ENCODE results near the gene ZNF587.
"Not testable (repeated sequence)": the region's sequence is repeated elsewhere in the genome, so short reads cannot be mapped to it uniquely, and the experiment has no call there.

ZNF587 gene

DNA sequence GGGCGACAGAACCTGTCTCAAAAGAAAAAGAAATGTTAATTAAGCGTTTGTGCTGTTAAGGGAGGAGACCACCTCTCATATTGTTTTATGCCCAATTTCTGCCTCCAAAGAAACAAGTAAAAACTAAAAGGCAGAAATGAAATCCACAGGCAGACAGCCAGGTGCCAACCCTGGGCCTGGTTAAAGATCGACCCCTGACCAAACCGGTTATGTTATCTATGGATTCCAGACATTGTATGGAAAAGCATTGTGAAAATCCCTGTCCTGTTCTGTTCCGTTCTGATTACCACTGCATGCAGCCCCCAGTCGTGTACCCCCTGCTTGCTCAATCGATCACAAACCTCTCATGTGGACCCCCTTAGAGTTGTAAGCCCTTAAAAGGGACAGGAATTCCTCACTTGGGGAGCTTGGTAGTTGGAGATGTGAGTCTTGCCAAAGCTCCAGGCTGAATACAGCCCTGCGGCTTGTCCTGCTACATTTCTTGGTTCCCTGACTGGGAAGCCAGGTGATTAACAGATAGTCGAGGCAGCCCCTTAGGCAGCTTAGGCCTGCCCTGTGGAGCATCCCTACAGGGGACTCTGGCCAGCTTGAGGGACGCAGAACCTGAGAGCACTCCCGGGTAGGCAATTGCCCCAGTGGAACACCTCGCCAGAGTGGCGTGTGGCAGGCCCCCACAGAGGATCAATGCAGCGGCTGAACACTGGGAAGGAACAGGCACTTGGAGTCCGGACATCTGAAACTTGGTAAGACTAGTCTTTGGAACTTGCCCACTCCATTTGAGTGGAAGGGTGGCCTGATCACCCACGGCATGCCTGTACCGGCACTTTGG, 34.2 kb upstream of the ZNF587 start:
- H3K27me3 Mint-ChIP-seq, result no peaks in the 10 kb centered on the region
- H3K4me3 Mint-ChIP-seq, result peak overlapping the region; percentile 97
- peak overlapping the region; percentile 97 for H3K27ac Mint-ChIP-seq (ENCODE audit: low read depth)
- no peaks in the 10 kb centered on the region for H3K9me3 Mint-ChIP-seq
- DNase-seq (ENCODE audit: low spot score in 2 of 2) (no peak), ATAC-seq (replicated peaks; ENCODE audit: extremely low read depth, poor library complexity, severe bottlenecking) (no peak)
- peaks cover 28% of the 10 kb centered on the region for H3K36me3 Mint-ChIP-seq (ENCODE audit: insufficient read depth)
- peaks cover 56% of the 10 kb centered on the region for H3K4me1 Mint-ChIP-seq

DNA sequence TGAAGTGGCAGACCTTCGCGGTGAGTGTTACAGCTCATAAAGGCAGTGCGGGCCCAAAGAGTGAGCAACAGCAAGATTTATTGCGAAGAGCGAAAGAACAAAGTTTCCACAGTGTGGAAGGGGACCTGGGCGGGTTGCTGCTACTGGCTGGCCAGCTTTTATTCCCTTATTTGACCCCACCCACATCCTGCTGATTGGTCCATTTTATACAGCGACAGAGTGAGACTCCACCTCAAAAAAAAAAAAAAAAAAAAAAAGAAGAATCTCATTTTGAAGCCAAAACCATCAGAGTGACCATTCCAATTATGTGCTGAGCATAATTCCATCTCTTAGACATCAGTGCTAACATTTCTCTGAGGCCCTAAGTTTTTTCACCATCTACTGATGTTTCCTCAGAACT, 33.0 kb upstream of the ZNF587 start:
- no peaks in the 10 kb centered on the region for H3K9me3 Mint-ChIP-seq
- no peak overlapping the region for H3K4me3 Mint-ChIP-seq
- H3K4me1 Mint-ChIP-seq, result peaks cover 60% of the 10 kb centered on the region
- DNase-seq (ENCODE audit: low spot score in 2 of 2), result no peak
- no peak overlapping the region for H3K27ac Mint-ChIP-seq (ENCODE audit: low read depth)
- ATAC-seq (replicated peaks; ENCODE audit: extremely low read depth, poor library complexity, severe bottlenecking), result no peak
- peaks cover 28% of the 10 kb centered on the region for H3K36me3 Mint-ChIP-seq (ENCODE audit: insufficient read depth)
- H3K27me3 Mint-ChIP-seq, result no peaks in the 10 kb centered on the region

DNA sequence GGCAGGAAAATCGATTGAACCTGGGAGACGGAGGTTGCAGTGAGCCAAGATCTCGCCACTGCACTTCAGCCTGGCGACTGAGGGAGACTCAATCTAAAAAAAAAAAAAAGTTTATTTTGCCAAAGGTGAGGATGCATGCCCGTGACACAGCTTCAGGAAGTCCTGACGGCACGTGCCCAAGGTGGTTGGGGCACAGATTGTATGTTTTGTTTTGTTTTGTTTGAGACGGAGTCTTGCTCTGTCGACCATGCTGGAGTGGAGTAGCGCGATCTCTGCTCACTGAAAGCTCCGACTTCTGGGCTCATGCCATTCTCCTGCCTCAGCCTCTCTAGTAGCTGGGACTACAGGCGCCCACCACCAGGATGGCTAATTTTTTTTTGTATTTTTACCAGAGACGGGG, 31.7 kb upstream of the ZNF587 start:
- Mint-ChIP-seq H3K4me1 (peaks cover 57% of the 10 kb centered on the region), H3K9me3 (no peaks in the 10 kb centered on the region), H3K4me3 (peak overlapping the region; percentile 37), H3K36me3 (ENCODE audit: insufficient read depth) (peaks cover 25% of the 10 kb centered on the region), H3K27ac (ENCODE audit: low read depth) (no peak overlapping the region), H3K27me3 (no peaks in the 10 kb centered on the region)
- DNase-seq (ENCODE audit: low spot score in 2 of 2), result no peak
- no peak for ATAC-seq (replicated peaks; ENCODE audit: extremely low read depth, poor library complexity, severe bottlenecking)

DNA sequence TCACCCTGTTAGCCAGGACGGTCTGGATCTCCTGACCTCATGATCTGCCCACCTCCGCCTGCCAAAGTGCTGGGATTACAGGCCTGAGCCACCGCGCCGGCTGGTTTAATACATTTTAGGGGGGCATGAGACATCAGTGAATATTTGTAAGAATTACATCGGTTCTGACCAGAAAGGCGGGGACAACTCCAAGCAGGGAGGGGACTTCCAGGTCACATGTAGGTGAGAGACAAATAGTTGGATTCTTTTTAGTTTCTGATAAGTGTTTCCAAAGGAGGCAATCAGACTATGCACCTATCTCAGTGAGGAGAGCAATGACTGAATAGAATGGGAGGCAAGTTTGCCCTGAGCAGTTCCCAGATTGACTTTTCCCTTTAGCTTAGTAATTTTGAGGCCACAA, 31.3 kb upstream of the ZNF587 start:
- no peak overlapping the region for H3K27ac Mint-ChIP-seq (ENCODE audit: low read depth)

DNA sequence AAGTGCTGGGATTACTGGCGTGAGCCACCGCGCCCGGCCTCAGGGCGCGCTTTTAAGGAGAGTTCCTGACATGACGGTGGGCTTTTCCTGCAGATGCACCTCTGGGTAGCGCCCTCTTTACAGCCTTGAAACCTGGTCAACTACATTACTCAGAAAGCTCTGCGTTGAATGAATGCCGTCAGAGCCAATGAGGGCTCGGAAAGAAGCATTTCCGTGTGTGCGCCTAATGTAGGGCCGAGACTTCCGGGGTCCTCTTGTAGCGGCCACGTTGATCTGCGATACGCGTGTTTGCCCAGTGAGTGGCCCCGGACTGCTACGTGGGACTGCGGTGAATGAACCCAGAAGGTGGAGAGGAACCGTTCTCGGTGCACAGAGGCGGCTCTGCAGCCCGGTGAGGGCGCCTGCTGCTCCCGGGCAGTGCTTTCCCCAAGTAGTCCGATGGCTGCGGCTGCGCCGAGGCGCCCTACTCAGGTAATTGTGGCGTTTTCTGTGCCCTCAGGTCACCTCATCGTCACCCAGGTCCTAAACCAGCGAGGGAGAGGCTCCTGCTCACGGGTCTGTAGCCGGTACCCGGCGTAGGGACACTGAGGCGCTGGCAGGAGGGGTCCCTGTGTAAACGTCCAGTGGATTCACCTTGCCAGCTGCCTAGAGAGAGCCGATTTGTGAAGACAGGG, 30.0 kb upstream of the ZNF587 start:
- Mint-ChIP-seq H3K9me3 (no peaks in the 10 kb centered on the region), H3K4me3 (peak overlapping the region; percentile 96), H3K27ac (ENCODE audit: low read depth) (peak overlapping the region; percentile 94), H3K36me3 (ENCODE audit: insufficient read depth) (peaks cover 14% of the 10 kb centered on the region), H3K27me3 (no peaks in the 10 kb centered on the region), H3K4me1 (peaks cover 55% of the 10 kb centered on the region)
- DNase-seq (ENCODE audit: low spot score in 2 of 2) (peak; percentile 57 to 67), ATAC-seq (replicated peaks; ENCODE audit: extremely low read depth, poor library complexity, severe bottlenecking) (peak; percentile 89)

More for the DNA sequence above, 31.3 kb upstream of the ZNF587 start:
- Mint-ChIP-seq H3K4me3 (peak overlapping the region; percentile 37), H3K9me3 (no peaks in the 10 kb centered on the region), H3K4me1 (peaks cover 57% of the 10 kb centered on the region), H3K27me3 (no peaks in the 10 kb centered on the region), H3K36me3 (ENCODE audit: insufficient read depth) (peaks cover 22% of the 10 kb centered on the region)
- ATAC-seq (replicated peaks; ENCODE audit: extremely low read depth, poor library complexity, severe bottlenecking) (no peak), DNase-seq (ENCODE audit: low spot score in 2 of 2) (no peak)

DNA sequence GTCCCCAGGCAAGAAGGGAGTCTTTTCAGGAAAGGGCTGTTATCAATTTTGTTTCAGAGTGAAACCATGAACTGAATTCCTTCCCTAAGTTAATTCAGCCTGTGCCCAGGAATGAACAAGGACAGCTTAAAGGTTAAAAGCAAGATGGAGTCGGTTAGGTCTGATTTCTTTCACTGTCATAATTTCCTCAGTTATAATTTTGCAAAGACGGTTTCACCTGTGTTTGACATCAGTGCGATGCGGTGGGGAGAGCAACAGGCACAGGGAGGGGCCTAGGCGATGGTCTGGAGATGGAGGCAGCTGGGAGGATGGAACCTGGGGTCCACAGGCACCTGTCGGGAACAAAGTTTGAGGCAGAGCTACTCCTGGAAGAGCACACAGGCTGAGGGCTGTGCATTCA, 29.1 kb upstream of the ZNF587 start:
- Mint-ChIP-seq H3K36me3 (ENCODE audit: insufficient read depth) (peaks cover 14% of the 10 kb centered on the region), H3K4me3 (peak overlapping the region; percentile 96), H3K27me3 (no peaks in the 10 kb centered on the region), H3K4me1 (peaks cover 46% of the 10 kb centered on the region), H3K27ac (ENCODE audit: low read depth) (peak overlapping the region; percentile 94), H3K9me3 (no peaks in the 10 kb centered on the region)
- ATAC-seq (replicated peaks; ENCODE audit: extremely low read depth, poor library complexity, severe bottlenecking), result no peak
- DNase-seq (ENCODE audit: low spot score in 2 of 2), result no peak

DNA sequence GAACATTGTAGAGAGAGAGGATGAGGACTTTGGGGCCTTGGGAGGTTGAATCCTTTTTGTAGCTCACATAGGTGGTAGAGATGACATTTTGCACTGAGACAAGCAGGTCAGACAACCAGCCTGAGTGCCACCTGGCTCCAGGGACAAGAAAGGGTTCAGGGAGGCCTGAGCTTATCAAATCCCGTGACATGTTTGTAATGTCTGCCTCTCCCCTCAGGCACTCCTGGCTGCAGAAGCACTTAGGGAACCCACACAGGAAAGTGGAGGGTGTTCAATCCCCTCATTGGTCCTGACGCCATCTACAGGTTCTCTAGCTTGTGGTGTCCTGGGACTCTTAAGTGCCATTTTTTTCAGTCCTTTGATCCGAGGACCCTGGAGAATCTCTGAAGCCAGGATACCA, 28.6 kb upstream of the ZNF587 start:
- not testable (repeated sequence) for H3K9me3 Mint-ChIP-seq; DNase-seq (ENCODE audit: low spot score in 2 of 2); H3K27me3 Mint-ChIP-seq; ATAC-seq (replicated peaks; ENCODE audit: extremely low read depth, poor library complexity, severe bottlenecking); H3K27ac Mint-ChIP-seq (ENCODE audit: low read depth)
- Mint-ChIP-seq H3K4me3 (peak overlapping the region; percentile 96), H3K36me3 (ENCODE audit: insufficient read depth) (peaks cover 17% of the 10 kb centered on the region), H3K4me1 (peaks cover 46% of the 10 kb centered on the region)

DNA sequence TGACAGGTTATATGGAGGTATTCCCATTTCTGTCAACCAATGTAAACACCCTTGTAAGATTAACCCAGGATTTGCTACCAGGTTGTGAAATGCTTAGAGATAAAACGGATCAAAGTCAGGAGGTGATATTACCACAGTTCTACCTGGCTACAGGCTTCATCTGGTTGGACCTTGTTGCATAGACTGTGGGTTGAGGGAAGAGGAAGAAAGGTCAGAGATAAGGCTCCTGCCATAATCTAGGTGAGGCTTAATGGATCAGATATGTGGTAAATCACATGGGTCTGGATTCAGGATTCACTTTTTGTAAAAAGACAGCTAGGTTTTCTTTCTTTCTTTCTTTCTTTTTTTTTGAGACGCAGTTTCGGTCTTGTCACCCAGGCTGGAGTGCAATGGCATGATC, 28.2 kb upstream of the ZNF587 start:
- H3K4me1 Mint-ChIP-seq, result peaks cover 47% of the 10 kb centered on the region
- DNase-seq (ENCODE audit: low spot score in 2 of 2); ATAC-seq (replicated peaks; ENCODE audit: extremely low read depth, poor library complexity, severe bottlenecking); H3K9me3 Mint-ChIP-seq; H3K27ac Mint-ChIP-seq (ENCODE audit: low read depth); H3K27me3 Mint-ChIP-seq: not testable (repeated sequence)
- H3K4me3 Mint-ChIP-seq, result peak overlapping the region; percentile 96
- peaks cover 19% of the 10 kb centered on the region for H3K36me3 Mint-ChIP-seq (ENCODE audit: insufficient read depth)

DNA sequence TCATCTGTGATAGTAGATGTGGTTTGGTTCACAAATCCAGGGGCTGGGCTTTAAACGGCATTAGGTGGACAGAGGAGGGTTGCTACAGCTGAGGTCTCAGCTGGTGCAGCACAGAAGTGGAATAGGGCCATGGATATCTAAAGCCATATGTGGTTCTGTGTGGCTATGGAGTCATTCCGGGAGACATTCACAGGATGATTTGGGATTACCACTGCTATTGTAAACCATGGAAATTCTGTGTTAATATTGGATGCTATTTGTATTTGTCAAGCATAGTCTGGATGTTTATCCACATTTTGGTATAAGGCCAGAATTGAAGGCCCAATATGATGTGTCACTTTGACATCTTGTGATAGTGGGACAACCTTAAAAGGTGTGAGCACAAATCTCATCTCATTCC, 26.5 kb upstream of the ZNF587 start:
- Mint-ChIP-seq H3K4me1 (peaks cover 54% of the 10 kb centered on the region), H3K36me3 (ENCODE audit: insufficient read depth) (peaks cover 23% of the 10 kb centered on the region), H3K27ac (ENCODE audit: low read depth) (peak overlapping the region; percentile 37)
- not testable (repeated sequence) for H3K9me3 Mint-ChIP-seq; DNase-seq (ENCODE audit: low spot score in 2 of 2); H3K27me3 Mint-ChIP-seq; ATAC-seq (replicated peaks; ENCODE audit: extremely low read depth, poor library complexity, severe bottlenecking); H3K4me3 Mint-ChIP-seq

DNA sequence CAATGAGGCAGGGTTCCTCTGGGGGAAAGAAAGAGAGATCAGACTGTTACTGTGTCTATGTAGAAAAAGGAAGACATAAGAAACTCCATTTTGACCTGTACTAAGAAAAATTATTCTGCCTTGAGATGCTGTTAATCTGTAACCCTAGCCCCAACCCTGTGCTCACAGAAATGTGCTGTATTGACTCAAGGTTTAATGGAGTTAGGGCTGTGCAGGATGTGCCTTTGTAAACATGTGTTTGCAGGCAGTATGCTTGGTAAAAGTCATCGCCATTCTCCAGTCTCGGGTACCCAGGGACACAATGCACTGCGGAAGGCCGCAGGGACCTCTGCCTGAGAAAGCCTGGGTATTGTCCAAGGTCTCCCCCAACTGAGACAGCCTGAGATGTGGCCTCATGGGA, 26.1 kb upstream of the ZNF587 start:
- not testable (repeated sequence) for H3K9me3 Mint-ChIP-seq; ATAC-seq (replicated peaks; ENCODE audit: extremely low read depth, poor library complexity, severe bottlenecking); DNase-seq (ENCODE audit: low spot score in 2 of 2); H3K27ac Mint-ChIP-seq (ENCODE audit: low read depth); H3K4me3 Mint-ChIP-seq; H3K27me3 Mint-ChIP-seq
- H3K4me1 Mint-ChIP-seq, result peaks cover 54% of the 10 kb centered on the region
- peaks cover 23% of the 10 kb centered on the region for H3K36me3 Mint-ChIP-seq (ENCODE audit: insufficient read depth)

DNA sequence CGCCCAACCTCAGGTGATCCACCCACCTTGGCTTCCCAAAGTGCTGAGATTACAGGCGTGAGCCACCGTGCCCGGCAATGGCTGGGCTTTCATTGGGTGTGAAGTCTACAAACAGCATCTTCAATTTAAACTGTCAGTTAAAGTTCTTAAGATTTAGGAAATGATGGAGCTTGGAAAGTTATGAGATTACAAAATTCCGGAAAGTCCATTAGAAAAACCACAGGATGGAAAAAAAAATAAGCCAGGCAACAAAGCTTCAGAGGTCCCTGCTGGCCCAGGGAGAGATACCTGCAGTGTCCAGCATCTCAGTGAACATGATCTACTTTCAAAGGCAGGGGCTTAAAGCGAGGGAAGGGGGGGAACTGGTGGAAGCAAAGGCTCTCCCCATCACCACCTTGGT, 24.1 kb upstream of the ZNF587 start:
- Mint-ChIP-seq H3K36me3 (ENCODE audit: insufficient read depth) (peaks cover 21% of the 10 kb centered on the region), H3K4me3 (no peak overlapping the region), H3K27ac (ENCODE audit: low read depth) (no peak overlapping the region), H3K27me3 (no peaks in the 10 kb centered on the region), H3K4me1 (peaks cover 51% of the 10 kb centered on the region), H3K9me3 (no peaks in the 10 kb centered on the region)
- DNase-seq (ENCODE audit: low spot score in 2 of 2), result no peak
- no peak for ATAC-seq (replicated peaks; ENCODE audit: extremely low read depth, poor library complexity, severe bottlenecking)

DNA sequence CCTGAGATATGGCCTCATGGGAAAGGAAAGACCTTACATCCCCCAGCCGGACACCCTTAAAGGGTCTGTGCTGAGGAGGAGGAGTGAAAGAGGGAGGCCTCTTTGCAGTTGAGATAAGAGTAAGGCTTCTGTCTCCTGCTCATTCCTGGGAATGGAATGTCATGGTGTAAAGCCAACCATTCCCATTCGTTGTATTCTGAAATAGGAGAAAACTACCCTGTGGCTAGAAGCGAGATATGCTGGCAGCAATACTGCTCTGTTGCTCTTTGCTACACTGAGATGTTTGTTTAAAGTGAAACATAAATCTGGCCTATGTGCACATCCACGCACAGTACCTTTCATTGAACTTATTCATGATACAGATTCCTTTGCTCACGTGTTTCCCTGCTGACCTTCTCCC, 20.3 kb upstream of the ZNF587 start:
- no peak overlapping the region for H3K27ac Mint-ChIP-seq (ENCODE audit: low read depth)
- peaks cover 26% of the 10 kb centered on the region for H3K4me1 Mint-ChIP-seq
- no peak for ATAC-seq (replicated peaks; ENCODE audit: extremely low read depth, poor library complexity, severe bottlenecking)
- no peaks in the 10 kb centered on the region for H3K27me3 Mint-ChIP-seq
- H3K4me3 Mint-ChIP-seq, result no peak overlapping the region
- no peaks in the 10 kb centered on the region for H3K9me3 Mint-ChIP-seq
- peaks cover 23% of the 10 kb centered on the region for H3K36me3 Mint-ChIP-seq (ENCODE audit: insufficient read depth)
- DNase-seq (ENCODE audit: low spot score in 2 of 2), result no peak

DNA sequence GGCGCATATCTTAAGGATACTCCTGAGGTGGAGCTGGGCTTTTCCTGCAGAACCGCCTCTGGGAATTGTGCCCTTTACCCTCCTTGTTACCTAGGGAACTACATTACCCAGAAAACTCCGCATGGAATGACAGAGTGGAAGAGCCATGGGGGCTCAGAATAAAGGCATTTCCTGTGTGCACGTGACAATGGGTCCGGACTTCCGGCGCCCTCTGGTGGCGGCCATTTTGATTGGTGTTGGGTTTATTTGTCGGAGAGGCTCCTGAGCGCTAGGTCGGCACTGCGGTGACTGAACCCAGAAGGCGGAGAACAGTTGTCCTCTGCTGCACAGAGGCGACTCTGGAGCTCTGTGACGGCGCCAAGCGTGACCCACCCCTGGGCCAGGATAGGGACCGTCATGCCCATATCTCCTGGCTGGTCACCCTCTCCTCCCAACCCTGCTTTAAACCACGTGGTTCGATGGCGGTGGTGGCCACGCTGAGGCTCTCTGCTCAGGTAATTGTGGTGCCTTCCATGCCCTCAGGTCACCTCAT, 19.5 kb upstream of the ZNF587 start, which contains the start of gene ZNF587B:
TSS of gene ZNF587B (plus strand) at position 229 of the 532 bp plus-strand sequence. CDS start at position 459, 230 bp downstream.
- Mint-ChIP-seq H3K27me3 (no peaks in the 10 kb centered on the region), H3K27ac (ENCODE audit: low read depth) (no peak within 1 kb of the TSS), H3K36me3 (ENCODE audit: insufficient read depth) (peaks cover 23% of the 10 kb centered on the region), H3K4me3 (no peak within 1 kb of the TSS), H3K9me3 (no peaks in the 10 kb centered on the region), H3K4me1 (peaks cover 23% of the 10 kb centered on the region)
- DNase-seq (ENCODE audit: low spot score in 2 of 2), result no peak
- no peak for ATAC-seq (replicated peaks; ENCODE audit: extremely low read depth, poor library complexity, severe bottlenecking)
